Adrenal gland (tissue), 12 donors: ENCODE data around the gene TMEM271. TPM values are rescaled to one million over a fixed set of nuclear protein-coding genes. Genes with fewer than 3 reads are reported as not detected.

ENCODE experiments used
- DNase-seq, 7 donors: peaks; one replicate each; pipeline ENCODE4 v3.0.0-alpha.2; 2019 to 2020
- H3K27ac ChIP-seq, 5 donors: fragments of 200-600 bp; sonication (generic) in 4 of 5; 1 replicate in 3 of 5; 2 replicates in 2 of 5; pipeline versions ENCODE4 v1.5.1 to v1.8.0; 2016 to 2020; ENCODE audit warnings: mild to moderate bottlenecking in 1 of 5
- H3K27me3 ChIP-seq: fragments of 200-600 bp; 2 replicates; pipeline ENCODE4 v1.8.0; 2021
- H3K36me3 ChIP-seq, 2 donors: fragments of 200-600 bp; replicated peaks in 1 of 2; 1 replicate in 1 of 2; 2 replicates in 1 of 2; pipeline versions ENCODE4 v1.5.1 to v1.8.0; 2018 to 2022
- H3K4me1 ChIP-seq, 2 donors: fragments of 200-600 bp; replicated peaks in 1 of 2; 1 replicate in 1 of 2; 2 replicates in 1 of 2; pipeline versions ENCODE4 v1.5.1 to v1.8.0; 2018 to 2021
- H3K4me3 ChIP-seq, 4 donors: fragments of 200-600 bp; sonication (generic) in 3 of 4; one replicate each; pipeline ENCODE4 v1.5.1; 2016 to 2018
- H3K9me3 ChIP-seq, 3 donors: fragments of 200-600 bp; sonication (generic) in 1 of 3; replicated peaks in 1 of 3; 1 replicate in 2 of 3; 2 replicates in 1 of 3; pipeline versions ENCODE4 v1.5.1 to v1.8.0; 2016 to 2021
- POLR2A ChIP-seq, 2 donors: fragments of 450-650 bp; IDR thresholded peaks; one replicate each; pipeline ENCODE4 v1.6.1; 2017; ENCODE audit warnings: antibody characterized with exemption in 2 of 2, mild to moderate bottlenecking in 2 of 2, moderate library complexity in 1 of 2
- WGBS, 4 donors: extraction: QIAGEN DNeasy Blood & Tissue Kit in 2 of 4; methylation state at CpG; one replicate each; pipeline versions ENCODE4 v1.1.5 to v1.1.7; 2013 to 2017; 5-methylcytosine and 5-hydroxymethylcytosine counted together
- intact Hi-C, 2 donors: fragments of 100-400 bp; cut with DNase I; formaldehyde crosslinking; loops; one replicate each; pipeline versions ENCODE4 v1.14.1 to v1.15.0; 2022 to 2023
- polyA plus RNA-seq, 3 donors: library from polyadenylated mRNA; stranded (reverse); fragments of 200-250 nt in 2 of 3; fragments of 350-450 nt in 1 of 3; fragmentation: Illumina TruSeq in 1 of 3; extraction: RNeasy Lipid Tissue Mini Kit (QIAGEN cat#74804) in 1 of 3; gene quantifications; one replicate each; pipeline ENCODE4 v1.2.3, GENCODE V29; 2013 to 2014
- total RNA-seq, 9 donors: library from RNA; depleted of rRNA in 4 of 9; stranded (reverse); fragments of >200 nt in 4 of 9; fragments of 120-200 nt in 1 of 9; fragmentation: NEBNext Ultra II Directional in 1 of 9; extraction: Animal tissue kit (Norgen Biotek cat#: 25700) in 1 of 9; gene quantifications; one replicate each; pipeline versions ENCODE4 v1.1.0 to v1.2.4, GENCODE V29; 2013 to 2023
- TF ChIP-seq, protein P1 (sequence below), 6 experiments: fragments of 450-650 bp in 4 of 6; fragments of 200-600 bp in 2 of 6; sonication (generic) in 1 of 6; IDR thresholded peaks; 1 replicate in 5 of 6; 2 replicates in 1 of 6; pipeline versions ENCODE4 v1.5.1 to v1.8.0; 2016 to 2021; ENCODE audit warnings: antibody characterized with exemption in 6 of 6, mild to moderate bottlenecking in 2 of 6, moderate library complexity in 1 of 6
- donor health status: healthy with polysubstance abuse.
- donor health status: Bipolar disorder and iron deficiency.
- donor health status: DM: yes; HTN: yes; CAD: no.
- donor health status: DM: no; HTN: no; CAD: no.
- donor health status: DM: no; HTN: no; CAD: no.
- donor health status: DM: yes; HTN: yes; CAD: no.

The TMEM271 gene
- total and polyA plus RNA-seq, 12 donors, result 0.06 to 1.9 (median 0.60) TPM; not detected in 5

DNA sequence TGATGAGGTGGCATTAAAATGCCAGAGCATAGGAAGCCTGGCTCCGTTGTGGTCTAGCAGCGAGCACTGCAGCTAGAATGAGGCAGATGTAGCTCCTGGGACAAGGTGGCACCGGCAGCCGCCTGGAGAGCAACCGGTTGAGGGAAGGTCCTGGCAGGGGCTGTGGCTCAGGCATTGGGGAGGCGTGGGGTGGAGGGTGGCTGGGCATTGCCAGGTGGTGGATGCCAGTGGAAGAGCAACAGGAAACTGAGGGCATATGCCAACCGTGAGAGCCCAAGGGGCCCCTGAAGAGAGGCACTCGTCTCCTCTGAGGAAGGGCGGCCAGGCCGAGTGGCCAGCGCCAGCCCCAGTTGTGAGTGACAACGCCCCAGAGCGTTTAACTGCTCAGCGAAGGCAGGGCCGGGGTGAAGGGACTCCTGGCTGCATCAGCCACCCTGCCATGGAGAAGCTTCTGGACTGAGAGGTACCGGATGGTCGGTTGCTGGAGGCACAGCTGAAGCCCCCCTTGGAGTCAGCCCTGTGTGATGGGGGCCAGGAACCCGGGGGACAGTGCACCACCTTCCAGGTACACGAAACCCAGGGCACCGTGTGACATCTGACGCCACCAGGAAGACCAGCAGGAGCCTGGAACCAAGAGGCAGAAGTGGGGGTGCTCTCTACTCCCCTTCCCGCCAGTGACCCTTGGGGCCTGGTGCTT is 36.1 kb upstream of the TMEM271 start:
- H3K36me3 ChIP-seq, result no peaks in the 10 kb centered on the region
- no peaks in the 10 kb centered on the region for H3K9me3 ChIP-seq
- intact Hi-C loops, result no loop called here
- H3K4me3 ChIP-seq, result no peak overlapping the region
- peak in 1 of 7 donors; percentile 2 for DNase-seq
- 64 to 87% (median 77%) methylated on average over 6 to 22 of the region's 22 CpGs for WGBS, 4 donors
- no peaks in the 10 kb centered on the region for H3K4me1 ChIP-seq
- H3K27ac ChIP-seq, result no peak overlapping the region
- TF ChIP-seq POLR2A (IDR thresholded peaks at IDR 0.05), result no peak
- TF ChIP-seq, protein P1, sequence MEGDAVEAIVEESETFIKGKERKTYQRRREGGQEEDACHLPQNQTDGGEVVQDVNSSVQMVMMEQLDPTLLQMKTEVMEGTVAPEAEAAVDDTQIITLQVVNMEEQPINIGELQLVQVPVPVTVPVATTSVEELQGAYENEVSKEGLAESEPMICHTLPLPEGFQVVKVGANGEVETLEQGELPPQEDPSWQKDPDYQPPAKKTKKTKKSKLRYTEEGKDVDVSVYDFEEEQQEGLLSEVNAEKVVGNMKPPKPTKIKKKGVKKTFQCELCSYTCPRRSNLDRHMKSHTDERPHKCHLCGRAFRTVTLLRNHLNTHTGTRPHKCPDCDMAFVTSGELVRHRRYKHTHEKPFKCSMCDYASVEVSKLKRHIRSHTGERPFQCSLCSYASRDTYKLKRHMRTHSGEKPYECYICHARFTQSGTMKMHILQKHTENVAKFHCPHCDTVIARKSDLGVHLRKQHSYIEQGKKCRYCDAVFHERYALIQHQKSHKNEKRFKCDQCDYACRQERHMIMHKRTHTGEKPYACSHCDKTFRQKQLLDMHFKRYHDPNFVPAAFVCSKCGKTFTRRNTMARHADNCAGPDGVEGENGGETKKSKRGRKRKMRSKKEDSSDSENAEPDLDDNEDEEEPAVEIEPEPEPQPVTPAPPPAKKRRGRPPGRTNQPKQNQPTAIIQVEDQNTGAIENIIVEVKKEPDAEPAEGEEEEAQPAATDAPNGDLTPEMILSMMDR (IDR thresholded peaks at IDR 0.05), result no peak
- H3K27me3 ChIP-seq, result peaks cover 8% of the 10 kb centered on the region

DNA sequence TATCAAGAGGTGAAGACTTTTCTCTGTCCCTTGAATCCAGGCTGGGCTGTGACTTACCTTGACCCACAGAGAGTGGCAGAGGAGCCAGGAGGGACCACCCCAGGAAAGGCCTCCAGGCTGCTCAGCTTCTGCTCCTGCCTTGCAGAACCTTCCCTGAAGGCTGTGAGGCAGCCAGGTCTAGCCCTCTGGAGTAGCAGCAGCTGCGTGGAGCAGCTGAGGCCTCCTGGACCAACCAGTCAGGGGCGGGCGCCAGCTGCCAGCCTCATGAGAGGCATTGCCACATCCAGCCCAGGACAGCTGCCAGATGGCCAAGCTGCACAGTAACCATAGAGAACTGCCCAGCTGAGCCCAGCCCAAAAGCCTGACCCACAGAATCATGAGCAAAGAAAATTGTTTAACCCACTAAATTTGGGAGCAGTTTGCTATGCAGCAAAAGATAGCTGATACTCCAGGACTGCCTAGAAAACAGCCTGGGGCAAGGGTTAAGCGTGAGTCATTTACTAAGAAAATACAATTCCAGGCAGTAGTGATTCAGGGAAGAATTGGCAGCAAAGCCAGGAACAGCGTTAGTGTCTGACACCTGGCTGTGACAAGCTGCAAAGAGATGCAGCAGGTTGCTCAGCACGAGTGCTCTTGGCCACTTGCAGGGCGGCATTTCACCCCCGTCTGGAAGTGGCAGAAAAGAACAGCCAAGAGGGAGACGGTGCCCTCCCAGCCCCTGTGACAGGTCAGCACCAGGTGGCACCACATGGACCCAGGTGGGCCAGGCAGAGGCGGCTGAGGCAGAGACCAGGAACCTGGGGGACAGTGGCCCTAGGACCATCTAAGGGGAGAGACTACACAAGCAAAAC is 34.5 kb upstream of the TMEM271 start:
- no peaks in the 10 kb centered on the region for H3K9me3 ChIP-seq
- no peaks in the 10 kb centered on the region for H3K4me1 ChIP-seq
- TF ChIP-seq, protein P1 (IDR thresholded peaks at IDR 0.05), result no peak
- no peak for TF ChIP-seq POLR2A (IDR thresholded peaks at IDR 0.05)
- no peak overlapping the region for H3K4me3 ChIP-seq
- DNase-seq, result peak in 4 of 7 donors; percentile 21 to 41 (median 31)
- H3K27me3 ChIP-seq, result peaks cover 10% of the 10 kb centered on the region
- WGBS, 4 donors, result 38 to 61% (median 49%) methylated on average over 7 to 10 of the region's 10 CpGs
- no peak overlapping the region for H3K27ac ChIP-seq
- intact Hi-C loops, result no loop called here
- no peaks in the 10 kb centered on the region for H3K36me3 ChIP-seq

DNA sequence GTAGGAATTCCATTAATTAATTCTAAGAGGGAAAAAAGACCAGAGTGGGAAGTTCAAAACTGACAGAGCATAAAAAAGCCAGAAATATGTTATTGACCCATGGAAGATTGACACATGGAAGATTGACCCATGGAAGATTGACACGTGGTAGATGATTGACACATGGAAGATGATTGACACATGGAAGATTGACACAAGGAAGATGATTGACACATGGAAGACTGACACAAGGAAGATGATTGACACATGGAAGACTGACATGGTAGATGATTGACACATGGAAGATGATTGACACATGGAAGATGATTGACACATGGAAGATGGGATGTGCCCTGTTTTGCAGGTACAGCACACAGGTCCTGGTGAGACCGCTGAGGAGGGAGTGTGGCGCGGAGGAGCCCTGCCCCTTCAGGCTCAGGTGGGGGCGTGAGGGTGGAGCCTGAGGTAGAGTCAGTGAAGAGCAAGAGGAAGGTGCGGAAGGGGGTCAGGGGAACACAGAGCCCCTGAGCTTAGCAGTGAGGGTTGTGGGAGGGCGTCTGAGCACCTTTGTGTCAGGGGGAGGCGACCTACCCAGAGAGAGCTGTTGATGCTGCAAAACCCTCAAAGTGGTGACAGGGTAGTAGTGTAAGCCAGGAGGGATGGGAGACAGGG is 33.4 kb upstream of the TMEM271 start:
- 67 to 76% (median 74%) methylated on average over 8 of the region's 8 CpGs for WGBS, 4 donors
- Histone ChIP-seq H3K36me3 (no peaks in the 10 kb centered on the region), H3K27ac (no peak overlapping the region), H3K4me3 (no peak overlapping the region), H3K9me3 (no peaks in the 10 kb centered on the region), H3K4me1 (no peaks in the 10 kb centered on the region), H3K27me3 (peaks cover 10% of the 10 kb centered on the region)
- intact Hi-C loops, result no loop called here
- no peak for TF ChIP-seq POLR2A (IDR thresholded peaks at IDR 0.05)
- TF ChIP-seq, protein P1 (IDR thresholded peaks at IDR 0.05), result no peak
- DNase-seq, result no peak

DNA sequence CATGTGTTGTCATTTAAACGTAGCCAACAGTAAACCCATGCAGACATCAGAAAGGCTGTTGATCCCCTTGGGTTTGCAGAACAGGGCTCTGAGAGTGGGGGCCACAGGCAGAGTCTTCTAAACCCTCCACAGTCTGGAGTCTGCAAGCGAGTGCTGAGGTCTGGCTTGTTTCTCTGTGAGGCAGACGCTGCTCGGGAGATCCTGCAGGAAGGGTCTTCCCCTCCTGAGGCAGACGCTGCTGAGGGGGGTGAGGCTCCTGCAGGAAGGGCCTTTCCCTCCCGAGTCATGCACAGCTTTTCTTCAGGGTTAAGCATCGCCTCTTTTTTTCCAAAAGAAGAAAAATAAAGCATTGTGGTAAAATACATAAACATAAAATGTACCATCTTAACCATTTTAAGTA is 32.1 kb upstream of the TMEM271 start:
- intact Hi-C loops, result no loop called here
- TF ChIP-seq, protein P1 (IDR thresholded peaks at IDR 0.05), result no peak
- no peak for TF ChIP-seq POLR2A (IDR thresholded peaks at IDR 0.05)
- peak in 1 of 7 donors; percentile 24 for DNase-seq
- no peak overlapping the region for H3K27ac ChIP-seq
- no peaks in the 10 kb centered on the region for H3K4me1 ChIP-seq
- H3K4me3 ChIP-seq, result no peak overlapping the region
- no peaks in the 10 kb centered on the region for H3K9me3 ChIP-seq
- no peaks in the 10 kb centered on the region for H3K36me3 ChIP-seq
- 33 to 37% (median 35%) methylated on average over 6 to 7 of the region's 7 CpGs for WGBS, 4 donors
- peaks cover 10% of the 10 kb centered on the region for H3K27me3 ChIP-seq
